Nephron (organoid): ENCODE data around the gene DNMT3L.

Source experiments
- H3K27ac Mint-ChIP-seq, 3 experiments: 2 replicates each; pipeline ENCODE4 v1.8.0; 2020; ENCODE audit warnings: mixed read lengths in 3 of 3, mild to moderate bottlenecking in 2 of 3, moderate library complexity in 1 of 3
- H3K27me3 Mint-ChIP-seq: 2 replicates; pipeline ENCODE4 v1.8.0; 2021; ENCODE audit warnings: low read depth, mild to moderate bottlenecking, moderate library complexity, mixed read lengths
- H3K36me3 Mint-ChIP-seq: 2 replicates; pipeline ENCODE4 v1.8.0; 2020; ENCODE audit warnings: low read depth, mixed read lengths
- H3K4me1 Mint-ChIP-seq: 2 replicates; pipeline ENCODE4 v1.8.0; 2020; ENCODE audit warnings: mixed read lengths
- H3K4me3 Mint-ChIP-seq, 3 experiments: 2 replicates each; pipeline ENCODE4 v1.8.0; 2020; ENCODE audit warnings: mild to moderate bottlenecking in 3 of 3, mixed read lengths in 3 of 3, moderate library complexity in 2 of 3
- H3K9me3 Mint-ChIP-seq: 2 replicates; pipeline ENCODE4 v1.8.0; 2020; ENCODE audit warnings: mixed read lengths
- CTCF ChIP-seq, 3 experiments: fragments of 200-600 bp; sonication (generic); IDR thresholded peaks; one replicate each; pipeline ENCODE4 v1.5.0; 2021; ENCODE audit warnings: antibody characterized with exemption in 3 of 3; ENCODE audit not compliant: unreplicated experiment in 3 of 3

DNMT3L gene

GRCh38 chr21:44263768-44264167, 2.1 kb upstream of the DNMT3L start:
- Mint-ChIP-seq H3K27me3 (peaks cover 14% of the 10 kb centered on the region), H3K4me3 (no peak overlapping the region), H3K9me3 (no peaks in the 10 kb centered on the region), H3K4me1 (no peaks in the 10 kb centered on the region), H3K36me3 (no peaks in the 10 kb centered on the region), H3K27ac (peak overlapping the region in 1 of 3 experiments; percentile 75)
- no peak for TF ChIP-seq CTCF (IDR thresholded peaks at IDR 0.05; ENCODE audit: unreplicated experiment in 3 of 3)

- no peaks in the 10 kb centered on the region for H3K4me1 Mint-ChIP-seq
- no peaks in the 10 kb centered on the region for H3K9me3 Mint-ChIP-seq
- no peak overlapping the region for H3K4me3 Mint-ChIP-seq
- peak overlapping the region in 1 of 3 experiments; percentile 75 for H3K27ac Mint-ChIP-seq
- H3K36me3 Mint-ChIP-seq: no peaks in the 10 kb centered on the region
- peaks cover 17% of the 10 kb centered on the region for H3K27me3 Mint-ChIP-seq
- no peak for TF ChIP-seq CTCF (IDR thresholded peaks at IDR 0.05; ENCODE audit: unreplicated experiment in 3 of 3)
Measured at GRCh38 chr21:44263221-44263760, 1.6 kb upstream of the DNMT3L start.

GRCh38 chr21:44262338-44263056, 800 bp upstream of the DNMT3L start:
- H3K4me3 Mint-ChIP-seq: no peak overlapping the region
- no peaks in the 10 kb centered on the region for H3K9me3 Mint-ChIP-seq
- TF ChIP-seq CTCF (IDR thresholded peaks at IDR 0.05; ENCODE audit: unreplicated experiment in 3 of 3): no peak
- H3K36me3 Mint-ChIP-seq: no peaks in the 10 kb centered on the region
- no peak overlapping the region for H3K27ac Mint-ChIP-seq
- no peaks in the 10 kb centered on the region for H3K4me1 Mint-ChIP-seq
- H3K27me3 Mint-ChIP-seq: peaks cover 20% of the 10 kb centered on the region

DNA sequence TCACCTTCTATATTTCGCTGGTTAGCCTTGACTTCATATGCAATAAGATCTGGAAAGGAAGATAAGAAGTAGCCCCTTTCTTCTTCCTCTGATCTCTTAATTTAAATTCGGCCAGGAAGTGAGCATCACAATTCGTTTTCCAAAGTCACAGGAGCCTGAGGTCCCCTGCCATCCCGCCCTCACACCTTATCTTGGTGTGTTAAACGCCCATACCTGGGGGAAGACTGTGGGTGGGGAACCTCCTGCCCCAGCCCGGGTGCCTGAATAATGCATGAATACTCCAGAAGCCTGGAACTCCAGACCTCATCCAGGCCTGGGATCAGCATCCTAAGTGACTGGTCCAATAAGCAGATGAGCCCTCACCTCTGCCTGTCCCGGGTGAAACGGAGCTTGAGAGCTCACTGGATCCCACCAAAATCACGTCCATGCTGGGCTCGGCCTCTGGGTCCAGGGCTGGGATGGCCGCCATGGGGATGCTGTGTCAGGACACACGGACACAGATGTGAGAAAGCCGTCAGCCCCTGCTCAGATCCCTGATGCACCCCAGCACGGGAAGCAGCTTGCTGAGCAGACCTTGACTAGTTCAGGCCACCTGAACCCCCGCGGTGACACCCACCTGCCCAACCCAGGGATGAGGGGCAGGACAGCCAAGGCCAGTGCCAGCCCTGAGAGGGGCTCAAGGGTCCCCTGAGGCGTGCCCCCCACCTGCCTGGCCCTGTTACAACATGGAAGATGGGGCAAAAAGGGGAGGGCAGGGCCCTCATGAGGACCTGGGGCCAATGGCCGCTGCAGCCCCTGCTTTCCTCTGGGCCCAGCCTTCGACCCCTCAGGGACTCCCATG, 686 bp downstream of the DNMT3L start:
- Mint-ChIP-seq H3K4me3 (no peak overlapping the region), H3K9me3 (no peaks in the 10 kb centered on the region), H3K27me3 (peaks cover 20% of the 10 kb centered on the region), H3K27ac (no peak overlapping the region), H3K4me1 (no peaks in the 10 kb centered on the region), H3K36me3 (no peaks in the 10 kb centered on the region)
- TF ChIP-seq CTCF (IDR thresholded peaks at IDR 0.05; ENCODE audit: unreplicated experiment in 3 of 3): no peak

DNA sequence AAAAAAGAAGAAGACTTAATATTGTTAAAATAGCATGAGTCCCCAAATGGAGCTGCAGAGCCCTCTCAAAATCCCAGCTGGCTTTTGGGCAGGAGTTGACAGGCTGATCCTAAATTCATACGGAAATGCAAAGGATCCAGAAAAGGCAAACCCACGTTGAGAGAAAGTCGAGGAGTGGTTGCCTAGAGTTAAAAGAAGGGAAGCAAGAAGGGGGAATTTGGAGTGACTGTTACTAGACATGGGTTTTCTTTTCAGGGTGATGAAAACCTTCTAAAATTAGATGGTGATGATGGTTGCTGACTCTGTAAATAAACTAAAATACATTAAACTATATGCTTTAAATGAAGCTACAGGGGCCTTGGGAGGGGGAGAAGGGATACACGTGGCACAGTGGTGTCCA, 1.6 kb downstream of the DNMT3L start:
- Mint-ChIP-seq H3K27me3 (peaks cover 20% of the 10 kb centered on the region), H3K4me1 (no peaks in the 10 kb centered on the region), H3K27ac (no peak overlapping the region), H3K4me3 (no peak overlapping the region), H3K36me3 (no peaks in the 10 kb centered on the region), H3K9me3 (no peaks in the 10 kb centered on the region)
- no peak for TF ChIP-seq CTCF (IDR thresholded peaks at IDR 0.05; ENCODE audit: unreplicated experiment in 3 of 3)
